ENCODE data around the gene ADAM8. TPM values are rescaled to one million over a fixed set of nuclear protein-coding genes. Genes with fewer than 3 reads are reported as not detected.
"Not testable (repeated sequence)": the region's sequence is repeated elsewhere in the genome, so short reads cannot be mapped to it uniquely, and the experiment has no call there.

The ADAM8 gene
- polyA plus RNA-seq, 12 donors = 0.85 to 5.7 (median 1.5) TPM; not detected in 2

GRCh38 chr10:133269367-133269766 lies 7.3 kb downstream of the ADAM8 start:
- DNase-seq = no peak

GRCh38 chr10:133268532-133268931 lies 8.1 kb downstream of the ADAM8 start:
- DNase-seq = no peak

- no peak for DNase-seq
Measured at GRCh38 chr10:133267829-133268228, 8.8 kb downstream of the ADAM8 start.

DNA sequence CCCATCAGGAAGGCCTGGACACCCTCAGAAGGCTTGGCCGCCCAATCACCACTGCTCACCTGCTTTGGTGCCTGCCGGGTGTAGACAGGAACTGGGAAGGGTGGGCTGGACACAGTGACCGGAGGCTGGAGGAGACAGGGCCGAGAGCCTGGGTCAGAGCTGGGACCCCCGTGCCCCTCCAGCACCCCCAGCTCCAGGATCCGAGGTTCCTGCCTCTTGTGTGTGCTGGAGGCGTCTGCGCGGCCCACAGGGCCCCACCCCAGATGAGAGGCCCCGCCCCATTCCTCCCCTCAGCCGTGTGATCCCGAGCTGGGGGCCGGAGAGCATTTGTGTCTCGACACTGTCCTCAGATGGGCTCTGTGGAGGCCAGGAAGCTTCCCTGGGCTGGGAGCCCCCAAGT lies 9.4 kb downstream of the ADAM8 start:
- no peak for DNase-seq

DNA sequence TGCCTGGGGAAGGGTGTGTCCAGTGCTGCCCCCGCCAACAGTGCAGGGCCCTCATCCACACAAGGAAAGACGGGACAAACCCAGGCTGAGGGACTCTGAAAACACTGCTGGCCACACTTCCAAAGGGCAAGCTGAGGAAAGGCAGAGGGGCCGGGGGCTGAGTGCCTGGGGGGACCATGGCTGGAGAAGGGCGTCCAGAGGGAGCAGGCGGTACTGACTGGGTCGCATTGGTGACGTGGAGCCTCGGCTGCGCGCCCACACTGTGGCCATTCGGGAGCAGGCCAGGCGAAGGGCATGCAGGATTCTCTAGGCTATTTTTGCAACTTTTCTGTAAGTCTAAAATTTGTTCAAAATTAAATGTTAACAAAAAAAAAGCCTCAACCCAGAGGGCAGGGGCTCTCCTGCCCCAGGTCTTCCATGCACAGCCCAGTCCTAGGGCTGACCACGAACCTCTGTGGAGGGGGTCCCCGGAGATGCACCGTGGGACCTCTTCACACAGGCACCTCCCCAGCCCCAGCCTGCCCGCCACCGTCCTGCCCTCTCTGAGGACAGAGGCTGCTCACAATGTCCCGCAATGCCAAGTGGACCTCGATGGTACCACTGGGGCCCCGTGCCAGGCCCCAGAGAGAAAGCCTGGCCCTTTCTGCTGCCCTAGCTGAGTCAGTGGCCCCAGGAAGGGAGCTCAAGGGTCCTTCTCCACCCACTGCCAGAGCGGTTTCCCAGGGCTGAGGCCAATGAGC lies 10.4 kb downstream of the ADAM8 start:
- no peak for DNase-seq

DNA sequence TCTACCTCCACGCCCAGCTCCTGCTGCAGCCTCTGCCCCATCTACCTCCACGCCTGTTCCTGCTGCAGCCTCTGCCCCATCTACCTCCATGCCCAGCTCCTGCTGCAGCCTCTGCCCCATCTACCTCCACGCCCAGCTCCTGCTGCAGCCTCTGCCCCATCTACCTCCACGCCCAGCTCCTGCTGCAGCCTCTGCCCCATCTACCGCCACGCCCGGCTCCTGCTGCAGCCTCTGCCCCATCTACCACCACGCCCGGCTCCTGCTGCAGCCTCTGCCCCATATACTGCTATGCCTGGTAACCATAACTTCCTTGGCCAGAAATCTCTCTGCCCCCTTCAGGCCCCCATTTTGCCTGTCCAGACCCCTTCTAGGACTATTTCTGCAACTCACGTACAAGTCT lies 11.6 kb downstream of the ADAM8 start:
- DNase-seq = not testable (repeated sequence)

DNA sequence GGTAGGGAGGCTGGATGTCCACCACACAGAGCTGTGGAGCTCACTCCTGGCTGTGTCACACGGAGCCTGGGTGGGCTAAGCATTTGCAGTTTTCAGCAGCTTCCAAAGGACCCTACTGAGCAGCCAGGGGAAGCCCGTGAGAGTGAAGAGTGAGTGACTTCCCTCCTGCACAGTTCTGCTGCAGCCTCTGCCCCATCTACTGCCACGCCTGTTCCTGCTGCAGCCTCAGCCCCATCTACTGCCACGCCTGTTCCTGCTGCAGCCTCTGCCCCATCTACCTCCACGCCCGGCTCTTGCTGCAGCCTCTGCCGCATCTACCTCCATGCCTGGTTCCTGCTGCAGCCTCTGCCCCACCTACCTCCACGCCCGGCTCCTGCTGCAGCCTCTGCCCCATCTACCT lies 12.2 kb downstream of the ADAM8 start:
- DNase-seq = no peak

- DNase-seq = no peak
Measured at GRCh38 chr10:133263674-133264073, 13.0 kb downstream of the ADAM8 start.

- DNase-seq = no peak
Measured at GRCh38 chr10:133262696-133263095, 14.0 kb downstream of the ADAM8 start.

GRCh38 chr10:133261726-133262325 lies 14.8 kb downstream of the ADAM8 start:
- DNase-seq = no peak

DNA sequence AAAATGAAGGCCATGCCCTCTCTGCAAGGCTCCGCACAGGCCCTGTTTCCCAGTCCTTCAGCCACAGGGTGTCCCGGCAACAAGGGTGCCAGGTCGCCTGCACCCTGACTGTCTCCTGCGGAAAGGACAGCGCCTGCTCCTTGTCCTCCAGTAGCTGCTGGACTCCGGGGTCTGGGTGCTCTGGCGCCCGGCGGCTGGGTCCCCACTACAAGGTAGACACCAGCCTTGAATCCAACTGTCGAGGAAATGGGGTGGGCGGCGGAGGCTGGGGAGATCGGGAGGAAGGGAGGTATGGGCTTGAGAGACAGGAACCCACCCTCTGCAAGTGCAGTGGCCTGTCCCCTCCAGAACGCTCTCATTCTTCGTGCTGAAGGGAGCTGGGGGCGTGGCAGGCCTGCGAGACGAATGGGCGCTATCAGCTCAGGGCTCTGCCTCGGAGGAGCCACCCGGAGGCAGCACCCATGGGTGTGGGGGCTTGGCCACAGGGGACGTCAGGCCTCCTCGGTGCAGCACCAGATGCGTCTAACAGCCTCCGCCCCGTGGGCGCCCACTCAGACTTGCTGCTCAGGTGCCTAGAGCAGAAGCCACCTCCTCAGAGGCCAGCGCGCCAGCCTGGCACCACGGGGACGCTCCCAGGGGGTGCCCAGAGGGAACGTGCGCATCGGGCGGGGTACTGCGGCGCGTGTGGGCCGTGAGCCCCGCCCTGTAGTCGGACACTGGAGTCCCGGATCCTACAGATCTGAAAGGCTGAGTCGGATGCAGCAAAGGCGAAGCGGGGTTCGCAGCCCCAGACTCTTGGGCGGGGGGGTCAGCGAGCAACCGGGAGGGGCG lies 15.6 kb downstream of the ADAM8 start:
- DNase-seq = no peak

GRCh38 chr10:133259602-133259989 lies 17.1 kb downstream of the ADAM8 start:
- DNase-seq = no peak

GRCh38 chr10:133258818-133259601 lies 17.7 kb downstream of the ADAM8 start:
- DNase-seq = peak; percentile 36

- no peak for DNase-seq
Measured at GRCh38 chr10:133258066-133258817, 18.4 kb downstream of the ADAM8 start.

GRCh38 chr10:133257489-133258065 lies 19.1 kb downstream of the ADAM8 start:
- no peak for DNase-seq

GRCh38 chr10:133255323-133255722 lies 21.3 kb downstream of the ADAM8 start:
- no peak for DNase-seq

- DNase-seq = no peak
Measured at GRCh38 chr10:133254421-133255120, 22.1 kb downstream of the ADAM8 start.

- no peak for DNase-seq
Measured at GRCh38 chr10:133253361-133253955, 23.2 kb downstream of the ADAM8 start.

DNA sequence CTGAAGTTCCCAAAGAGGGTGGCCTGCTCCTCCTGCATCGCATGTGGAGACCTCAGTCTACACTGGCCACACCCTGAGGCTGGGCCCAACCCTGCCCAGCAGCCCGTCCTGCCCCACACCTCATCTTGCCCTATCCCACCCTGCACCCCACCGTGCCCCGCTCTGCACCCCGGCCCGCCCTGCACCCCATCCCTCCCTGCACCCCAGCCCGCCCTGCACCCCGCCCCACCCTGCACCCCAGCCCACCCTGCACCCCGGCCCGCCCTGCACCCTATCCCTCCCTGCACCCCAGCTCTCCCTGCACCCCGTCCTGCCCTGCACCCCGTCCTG lies 24.5 kb downstream of the ADAM8 start:
- DNase-seq = no peak
